A549 treated with DMSO at 1 μM for 4 hours (cell line): Measurements from ENCODE around the gene GALNT10. TPM values are rescaled to one million over a fixed set of nuclear protein-coding genes. Genes with fewer than 3 reads are reported as not detected.

Experiments
- total RNA-seq: library from RNA; stranded (reverse); fragments of 200-300 nt; extraction: Qiagen RNA extraction; gene quantifications from 5 replicates; pipeline ENCODE4 v1.2.3, GENCODE V29; 2022; ENCODE audit warnings: low read depth

Gene GALNT10
- total RNA-seq: 71.1 to 96.2 TPM (median 90.7 TPM) in 5 replicates

GRCh38 chr5:154190595-154191304 lies at the start of gene GALNT10:
TSS of gene GALNT10 (plus strand) at chr5:154190733. CDS start at chr5:154190867, 134 bp downstream.

GRCh38 chr5:154445422-154446194 lies 255.1 kb downstream of the GALNT10 start, which contains the start of gene SAP30L:
TSS of gene SAP30L (plus strand) at chr5:154445997. CDS start at chr5:154446605, 608 bp downstream.

Other genes starting within 250 kb of the GALNT10 start
- 9.3 to 12.3 TPM (median 10.3 TPM) in 5 replicates for gene FAM114A2, start 151.8 kb upstream of the GALNT10 start, total RNA-seq
- 22.9 to 31.2 TPM (median 29.7 TPM) in 5 replicates for gene MFAP3, start 151.8 kb upstream of the GALNT10 start, total RNA-seq